GM12872 (cell line): ENCODE results near the gene CYP4A11.

Experiments
- TF ChIP-seq, protein P1 (sequence below): IDR thresholded peaks from 3 replicates; pipeline ENCODE4 v1.5.1; 2011; ENCODE audit warnings: low read depth, mild to moderate bottlenecking, low read length, moderate library complexity; ENCODE audit not compliant: insufficient read depth

CYP4A11 gene, protein sequence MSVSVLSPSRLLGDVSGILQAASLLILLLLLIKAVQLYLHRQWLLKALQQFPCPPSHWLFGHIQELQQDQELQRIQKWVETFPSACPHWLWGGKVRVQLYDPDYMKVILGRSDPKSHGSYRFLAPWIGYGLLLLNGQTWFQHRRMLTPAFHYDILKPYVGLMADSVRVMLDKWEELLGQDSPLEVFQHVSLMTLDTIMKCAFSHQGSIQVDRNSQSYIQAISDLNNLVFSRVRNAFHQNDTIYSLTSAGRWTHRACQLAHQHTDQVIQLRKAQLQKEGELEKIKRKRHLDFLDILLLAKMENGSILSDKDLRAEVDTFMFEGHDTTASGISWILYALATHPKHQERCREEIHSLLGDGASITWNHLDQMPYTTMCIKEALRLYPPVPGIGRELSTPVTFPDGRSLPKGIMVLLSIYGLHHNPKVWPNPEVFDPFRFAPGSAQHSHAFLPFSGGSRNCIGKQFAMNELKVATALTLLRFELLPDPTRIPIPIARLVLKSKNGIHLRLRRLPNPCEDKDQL

DNA sequence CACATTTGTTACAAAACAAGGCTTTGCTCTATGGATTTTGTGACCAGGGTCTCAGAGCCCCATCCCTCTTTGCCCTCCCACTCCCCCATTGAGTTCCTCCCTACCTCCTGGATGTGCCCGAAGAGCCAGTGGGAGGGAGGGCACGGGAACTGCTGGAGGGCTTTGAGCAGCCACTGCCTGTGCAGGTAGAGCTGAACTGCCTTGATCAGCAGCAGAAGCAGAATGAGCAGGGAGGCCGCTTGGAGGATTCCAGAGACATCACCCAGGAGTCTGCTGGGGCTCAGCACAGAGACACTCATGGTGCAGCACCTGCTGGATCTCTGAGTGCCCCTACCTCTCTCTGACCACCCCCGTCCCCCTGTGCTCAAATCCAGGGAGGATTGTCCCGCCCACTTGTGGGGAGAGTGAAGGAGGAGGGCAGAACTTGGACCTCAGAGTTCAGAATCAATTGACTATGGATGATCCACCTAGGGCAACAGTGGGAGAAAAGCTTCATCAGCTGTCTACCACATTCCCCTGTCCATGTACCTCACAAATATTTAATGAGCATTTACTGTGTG lies at the start of gene CYP4A11:
CYP4A11 (minus strand) TSS at position 342 of the 560 bp plus-strand sequence; CDS start at position 299, 43 bp downstream.
- TF ChIP-seq, protein P1, sequence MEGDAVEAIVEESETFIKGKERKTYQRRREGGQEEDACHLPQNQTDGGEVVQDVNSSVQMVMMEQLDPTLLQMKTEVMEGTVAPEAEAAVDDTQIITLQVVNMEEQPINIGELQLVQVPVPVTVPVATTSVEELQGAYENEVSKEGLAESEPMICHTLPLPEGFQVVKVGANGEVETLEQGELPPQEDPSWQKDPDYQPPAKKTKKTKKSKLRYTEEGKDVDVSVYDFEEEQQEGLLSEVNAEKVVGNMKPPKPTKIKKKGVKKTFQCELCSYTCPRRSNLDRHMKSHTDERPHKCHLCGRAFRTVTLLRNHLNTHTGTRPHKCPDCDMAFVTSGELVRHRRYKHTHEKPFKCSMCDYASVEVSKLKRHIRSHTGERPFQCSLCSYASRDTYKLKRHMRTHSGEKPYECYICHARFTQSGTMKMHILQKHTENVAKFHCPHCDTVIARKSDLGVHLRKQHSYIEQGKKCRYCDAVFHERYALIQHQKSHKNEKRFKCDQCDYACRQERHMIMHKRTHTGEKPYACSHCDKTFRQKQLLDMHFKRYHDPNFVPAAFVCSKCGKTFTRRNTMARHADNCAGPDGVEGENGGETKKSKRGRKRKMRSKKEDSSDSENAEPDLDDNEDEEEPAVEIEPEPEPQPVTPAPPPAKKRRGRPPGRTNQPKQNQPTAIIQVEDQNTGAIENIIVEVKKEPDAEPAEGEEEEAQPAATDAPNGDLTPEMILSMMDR = no peak

DNA sequence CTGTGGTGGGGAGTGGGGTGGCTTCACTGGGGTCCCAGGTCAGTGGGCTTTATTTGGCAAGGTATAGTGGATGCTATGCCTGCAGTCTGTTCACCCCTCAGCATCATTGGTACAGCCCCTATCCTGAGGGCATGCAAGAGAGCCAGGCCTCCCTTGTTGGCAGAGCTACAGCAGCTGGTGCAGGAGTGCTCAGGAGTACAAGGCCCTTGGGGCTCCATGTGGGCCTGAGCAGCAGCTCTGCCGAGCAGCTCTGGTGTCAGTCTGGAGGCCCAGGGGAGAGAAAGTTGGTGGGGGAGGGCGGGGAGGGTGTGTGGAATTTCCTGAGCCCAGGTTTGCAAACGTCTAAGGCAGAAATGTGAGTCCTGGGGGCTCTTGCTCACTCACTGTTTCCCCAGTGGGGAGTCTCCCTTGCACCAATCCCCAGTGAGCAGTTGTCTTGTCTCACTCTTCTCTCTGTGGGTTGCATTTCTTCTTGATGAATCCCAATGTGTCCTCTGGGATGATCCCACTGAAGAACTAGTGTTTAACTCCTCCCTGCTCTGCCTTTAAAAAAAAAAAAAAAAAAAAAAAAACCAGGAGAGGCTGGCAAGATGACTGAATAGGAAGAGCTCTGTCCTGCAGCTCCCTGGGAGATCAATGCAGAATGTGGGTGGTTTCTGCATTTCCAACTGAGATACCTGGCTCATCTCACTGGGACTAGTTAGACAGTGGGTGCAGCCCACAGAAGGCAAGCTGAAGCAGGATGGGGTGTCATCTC lies 42.7 kb upstream of the CYP4A11 start:
- TF ChIP-seq, protein P1 = no peak

DNA sequence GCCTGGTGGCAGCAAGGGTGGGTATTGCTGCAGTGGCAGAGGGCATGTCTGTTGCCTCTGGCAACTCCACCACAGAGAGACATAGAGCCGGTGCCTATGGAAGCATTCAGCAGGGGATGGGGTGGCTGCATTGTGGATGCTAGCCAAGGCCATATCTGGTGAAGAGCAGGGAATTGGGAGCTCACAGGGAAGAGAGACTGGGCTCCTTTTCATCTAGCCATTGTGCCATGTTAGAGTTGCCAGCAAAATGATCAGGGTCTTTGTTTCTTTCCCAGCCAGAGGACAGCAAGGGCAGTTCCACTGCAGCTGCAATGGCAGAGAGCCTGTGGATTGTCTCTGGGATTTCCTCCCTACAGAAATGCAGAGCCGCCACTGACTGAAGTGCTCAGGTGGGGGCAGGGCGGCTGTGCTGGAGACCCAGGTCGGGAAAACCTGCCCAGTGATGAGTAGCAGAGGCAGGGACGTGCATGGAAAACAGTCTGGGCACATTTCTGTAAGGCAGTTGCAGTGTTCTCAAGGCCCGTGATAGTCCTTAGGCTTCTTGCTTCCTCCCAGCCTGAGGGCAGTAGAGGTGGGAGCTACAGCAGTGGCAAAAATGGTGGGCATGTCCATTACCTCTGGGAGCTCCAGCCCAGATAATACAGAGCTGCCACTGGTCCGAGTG lies 42.0 kb upstream of the CYP4A11 start:
- TF ChIP-seq, protein P1 = no peak

DNA sequence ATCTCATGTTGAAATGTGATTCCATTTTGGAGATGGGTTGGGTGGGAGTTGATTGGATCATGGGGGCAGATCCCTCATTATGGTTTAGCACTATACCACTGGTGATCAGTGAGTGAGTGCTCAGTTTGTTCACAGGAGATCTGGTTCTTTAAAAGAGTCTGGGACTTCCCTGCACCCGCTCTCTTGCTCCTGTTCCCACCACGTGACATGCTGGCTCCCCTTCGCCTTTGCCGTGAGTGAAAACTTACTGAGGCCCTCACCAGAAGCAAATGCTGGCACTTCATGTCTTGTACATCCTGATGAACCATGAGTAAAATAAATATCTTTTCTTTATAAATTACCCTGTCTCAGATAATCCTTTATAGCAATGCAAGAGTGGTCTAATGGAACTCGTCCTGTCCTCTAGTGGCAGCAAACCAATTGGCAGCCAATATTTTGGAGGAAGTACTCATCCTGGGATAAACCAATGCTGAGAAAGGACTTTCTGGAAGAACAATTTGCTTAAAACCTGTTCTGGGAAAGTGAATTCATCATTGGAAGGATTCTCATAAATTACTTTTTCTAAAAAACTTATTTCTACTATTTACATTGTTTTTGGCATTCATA lies 27.8 kb upstream of the CYP4A11 start:
- TF ChIP-seq, protein P1 = 0 out of 3 replicates have a peak, but pooled peaks have one; percentile 11

DNA sequence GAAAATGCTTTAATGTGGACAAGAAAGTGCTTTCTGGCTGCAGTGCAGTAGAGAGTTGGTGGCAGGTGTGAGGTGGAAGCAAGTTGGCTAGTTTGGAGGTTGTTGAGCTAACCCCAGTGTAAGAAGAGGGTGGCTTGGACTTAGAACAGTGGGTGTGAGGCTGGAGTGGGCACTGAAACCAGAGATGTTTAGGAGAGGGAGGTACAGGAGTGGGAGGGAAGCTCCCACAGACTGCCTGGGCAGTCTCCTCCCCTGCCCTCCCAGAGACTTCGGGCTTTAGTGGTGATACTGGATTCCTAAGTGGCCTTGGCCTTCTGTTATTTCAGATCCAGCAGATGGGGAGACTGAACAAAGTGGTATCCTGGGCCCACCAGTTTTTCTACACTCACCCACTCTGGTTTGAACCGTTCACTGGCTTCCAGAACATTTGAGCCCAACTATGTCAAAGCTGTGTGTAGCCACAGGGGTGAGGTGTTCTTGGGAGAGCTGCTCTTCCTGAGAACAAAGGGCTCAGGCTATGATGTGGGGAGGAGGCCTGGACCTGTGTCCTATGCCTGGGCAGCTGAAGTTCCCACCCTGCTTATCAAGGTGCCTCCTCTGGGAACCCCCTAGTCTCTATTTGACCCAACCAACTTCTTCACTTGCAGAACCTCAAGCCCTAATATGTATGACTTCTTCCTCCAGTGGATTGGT lies 19.9 kb upstream of the CYP4A11 start:
- TF ChIP-seq, protein P1 = no peak

DNA sequence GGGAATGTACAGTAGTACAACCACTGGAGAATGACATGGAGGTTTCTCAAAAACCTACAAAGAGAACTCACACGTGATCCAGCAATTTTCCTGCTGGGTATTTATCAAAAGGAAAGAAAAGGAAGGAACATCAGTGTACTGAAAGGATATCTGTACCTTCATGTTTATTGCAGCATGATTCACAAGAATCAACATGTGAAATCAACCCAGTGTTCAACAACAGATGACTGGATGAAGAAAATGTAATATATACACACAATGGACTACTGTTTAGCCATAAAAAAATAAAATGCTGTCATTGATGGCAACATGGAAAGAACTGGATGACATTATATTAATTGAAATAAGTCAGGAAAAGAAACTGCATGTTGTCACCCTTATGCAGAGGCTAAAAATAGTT lies 19.0 kb upstream of the CYP4A11 start:
- TF ChIP-seq, protein P1 = no peak
